22Rv1 (cell line): ENCODE data around the gene SLIT1.

Source experiments
- ZFX ChIP-seq: fragments of 450-650 bp; IDR thresholded peaks from 2 replicates; pipeline ENCODE4 v1.6.1; 2017; ENCODE audit warnings: antibody characterized with exemption, borderline replicate concordance
- TF ChIP-seq, protein P1 (sequence below): fragments of 450-650 bp; IDR thresholded peaks from 2 replicates; pipeline ENCODE4 v1.5.1; 2017; ENCODE audit warnings: mild to moderate bottlenecking

DNA sequence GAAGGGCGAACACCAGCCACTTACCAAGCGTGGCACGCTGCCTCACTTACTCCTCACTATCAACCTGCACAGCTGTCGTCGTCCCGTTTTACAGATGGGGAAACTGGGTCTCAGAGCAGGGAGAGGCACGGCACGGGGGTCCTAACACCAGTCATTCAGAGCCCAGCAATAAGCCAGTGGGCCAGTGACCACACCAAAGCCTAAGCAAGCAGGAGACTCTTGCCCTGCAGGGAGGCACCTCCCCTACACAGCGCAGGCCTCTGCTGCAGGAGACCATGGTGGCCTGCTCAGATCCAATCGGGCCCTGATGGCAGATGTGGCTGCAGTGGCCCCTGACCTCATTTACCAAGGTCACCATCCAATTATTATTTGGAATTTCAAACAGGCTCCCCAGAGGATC, 4.8 kb downstream of the SLIT1 start:
- TF ChIP-seq, protein P1, sequence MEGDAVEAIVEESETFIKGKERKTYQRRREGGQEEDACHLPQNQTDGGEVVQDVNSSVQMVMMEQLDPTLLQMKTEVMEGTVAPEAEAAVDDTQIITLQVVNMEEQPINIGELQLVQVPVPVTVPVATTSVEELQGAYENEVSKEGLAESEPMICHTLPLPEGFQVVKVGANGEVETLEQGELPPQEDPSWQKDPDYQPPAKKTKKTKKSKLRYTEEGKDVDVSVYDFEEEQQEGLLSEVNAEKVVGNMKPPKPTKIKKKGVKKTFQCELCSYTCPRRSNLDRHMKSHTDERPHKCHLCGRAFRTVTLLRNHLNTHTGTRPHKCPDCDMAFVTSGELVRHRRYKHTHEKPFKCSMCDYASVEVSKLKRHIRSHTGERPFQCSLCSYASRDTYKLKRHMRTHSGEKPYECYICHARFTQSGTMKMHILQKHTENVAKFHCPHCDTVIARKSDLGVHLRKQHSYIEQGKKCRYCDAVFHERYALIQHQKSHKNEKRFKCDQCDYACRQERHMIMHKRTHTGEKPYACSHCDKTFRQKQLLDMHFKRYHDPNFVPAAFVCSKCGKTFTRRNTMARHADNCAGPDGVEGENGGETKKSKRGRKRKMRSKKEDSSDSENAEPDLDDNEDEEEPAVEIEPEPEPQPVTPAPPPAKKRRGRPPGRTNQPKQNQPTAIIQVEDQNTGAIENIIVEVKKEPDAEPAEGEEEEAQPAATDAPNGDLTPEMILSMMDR, result no peak
- TF ChIP-seq ZFX, result no peak
